Body of pancreas (tissue), 4 donors: ENCODE measurements around the gene RNU5B-1. TPM values are rescaled to one million over a fixed set of nuclear protein-coding genes. Genes with fewer than 3 reads are reported as not detected.

Experiments used
- ATAC-seq: fragments of 150-250 bp; one replicate; pipeline ENCODE4 v1.9.1; 2016
- DNase-seq, 4 donors: peaks; one replicate each; pipeline ENCODE4 v3.0.0-alpha.2; 2019
- H3K27ac ChIP-seq, 4 donors: fragments of 200-600 bp; sonication (generic); 1 replicate in 3 of 4; 2 replicates in 1 of 4; pipeline versions ENCODE4 v1.5.1 to v1.6.1; 2016 to 2019; ENCODE audit warnings: mild to moderate bottlenecking in 1 of 4, mixed read lengths in 1 of 4, moderate library complexity in 1 of 4
- H3K27me3 ChIP-seq, 2 donors: fragments of 200-600 bp; sonication (generic); one replicate each; pipeline ENCODE4 v1.6.0; 2016; ENCODE audit warnings: mild to moderate bottlenecking in 1 of 2
- H3K36me3 ChIP-seq, 2 donors: fragments of 200-600 bp; sonication (generic); replicated peaks in 1 of 2; 2 replicates each; pipeline ENCODE4 v1.5.1; 2016; ENCODE audit warnings: low read depth in 2 of 2; ENCODE audit not compliant: insufficient read depth in 1 of 2
- H3K4me1 ChIP-seq: fragments of 200-600 bp; sonication (generic); one replicate; pipeline ENCODE4 v1.6.0; 2016
- H3K4me3 ChIP-seq, 2 donors: fragments of 200-600 bp; sonication (generic); 1 replicate in 1 of 2; 2 replicates in 1 of 2; pipeline ENCODE4 v1.5.1; 2016 to 2019
- H3K9me3 ChIP-seq, 3 donors: fragments of 200-600 bp; sonication (generic); 1 replicate in 2 of 3; 2 replicates in 1 of 3; pipeline ENCODE4 v1.5.1; 2016
- CTCF ChIP-seq, 7 experiments: fragments of 450-650 bp in 4 of 7; fragments of 200-600 bp in 3 of 7; sonication (generic) in 3 of 7; IDR thresholded peaks; one replicate each; pipeline ENCODE4 v1.5.1; 2016 to 2019; ENCODE audit warnings: antibody characterized with exemption in 7 of 7
- POLR2A ChIP-seq, 3 donors: fragments of 450-650 bp; IDR thresholded peaks; one replicate each; pipeline ENCODE4 v1.6.1; 2016; ENCODE audit warnings: antibody characterized with exemption in 3 of 3, mild to moderate bottlenecking in 2 of 3
- WGBS, 2 donors: methylation state at CpG; one replicate each; pipeline ENCODE4 v1.1.5; 2017; 5-methylcytosine and 5-hydroxymethylcytosine counted together
- intact Hi-C: fragments of 100-400 bp; cut with DNase I; formaldehyde crosslinking; loops from one replicate; pipeline ENCODE4 v1.15.1; 2023
- total RNA-seq, 2 donors: library from RNA; depleted of rRNA; stranded (reverse); fragments of >200 nt; gene quantifications; one replicate each; pipeline ENCODE4 v1.1.0, GENCODE V29; 2016

Gene RNU5B-1
- total RNA-seq, 2 donors from 2014 or later, result not detected

DNA sequence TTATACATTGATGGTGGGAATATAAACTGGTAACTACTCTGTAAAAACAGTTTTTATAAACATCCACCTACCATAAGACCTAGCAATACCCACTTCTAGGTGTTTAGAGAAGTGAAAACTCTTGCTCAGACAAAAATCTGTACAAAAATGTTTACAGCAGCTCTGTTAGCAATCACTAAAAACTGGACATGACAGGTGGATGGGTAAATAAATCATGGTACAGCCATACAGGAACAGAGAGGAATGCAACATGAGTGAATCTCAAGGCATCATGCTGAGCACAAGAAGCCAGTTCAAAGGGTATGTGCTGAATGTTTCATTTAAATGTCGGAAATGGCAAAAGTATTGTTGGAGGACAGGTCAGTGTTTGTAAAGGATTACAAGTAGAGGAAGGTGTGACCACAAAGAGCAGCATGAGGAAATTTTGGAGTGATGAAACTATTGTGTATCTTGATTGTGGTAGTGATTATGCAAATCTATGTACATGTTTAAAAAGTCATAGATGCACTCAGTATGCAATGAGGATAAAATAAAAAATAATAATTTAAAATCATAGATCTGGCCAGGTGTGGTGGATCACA, 11.4 kb upstream of the RNU5B-1 start:
- H3K4me1 ChIP-seq, result peaks cover 25% of the 10 kb centered on the region
- intact Hi-C loops, result no loop called here
- ATAC-seq, result no peak
- H3K27ac ChIP-seq, result no peak overlapping the region
- WGBS, 2 donors, result 81 to 90% methylated on average over 1 of the region's 1 CpG
- TF ChIP-seq CTCF (IDR thresholded peaks at IDR 0.05) (no peak), POLR2A (IDR thresholded peaks at IDR 0.05) (no peak)
- DNase-seq, result no peak
- H3K4me3 ChIP-seq, result no peak overlapping the region
- H3K27me3 ChIP-seq, result no peaks in the 10 kb centered on the region
- no peaks in the 10 kb centered on the region for H3K36me3 ChIP-seq
- no peaks in the 10 kb centered on the region for H3K9me3 ChIP-seq

GRCh38 chr15:65298731-65299130, 5.7 kb upstream of the RNU5B-1 start:
- TF ChIP-seq CTCF (IDR thresholded peaks at IDR 0.05) (no peak), POLR2A (IDR thresholded peaks at IDR 0.05) (no peak)
- Histone ChIP-seq H3K4me3 (no peak overlapping the region), H3K36me3 (no peaks in the 10 kb centered on the region), H3K27me3 (no peaks in the 10 kb centered on the region), H3K27ac (no peak overlapping the region), H3K9me3 (no peaks in the 10 kb centered on the region), H3K4me1 (peaks cover 41% of the 10 kb centered on the region)
- WGBS, 2 donors, result 74% methylated on average over 11 of the region's 11 CpGs
- DNase-seq (no peak), ATAC-seq (no peak)
- intact Hi-C loops, result no loop called here

DNA sequence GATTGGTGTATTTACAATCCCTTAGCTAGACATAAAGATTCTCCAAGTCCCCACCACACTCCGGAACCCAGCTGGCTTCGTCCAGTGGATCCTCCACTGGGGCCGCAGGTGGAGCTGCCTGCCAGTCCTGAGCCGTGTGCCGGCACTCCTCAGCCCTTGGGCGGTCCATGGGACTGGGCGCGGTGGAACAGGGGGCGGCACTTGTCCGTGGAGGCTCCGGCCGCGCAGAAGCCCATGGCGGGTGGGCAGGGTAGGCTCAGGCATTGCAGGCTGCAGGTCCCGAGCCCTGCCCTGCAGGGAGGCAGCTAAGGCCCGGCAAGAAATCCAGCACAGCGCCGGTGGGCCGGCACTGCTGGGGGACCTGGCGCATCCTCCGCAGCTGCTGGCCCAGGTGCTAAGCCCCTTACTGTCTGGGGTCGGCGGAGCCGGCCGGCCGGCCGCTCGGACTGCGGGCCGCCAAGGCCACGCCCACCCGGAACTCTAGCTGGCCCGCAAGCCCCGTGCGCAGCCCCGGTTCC, 3.5 kb upstream of the RNU5B-1 start:
- no peak for ATAC-seq
- no peak overlapping the region for H3K27ac ChIP-seq
- intact Hi-C loops, result no loop called here
- WGBS, 2 donors, result 88 to 93% methylated on average over 3 to 10 of the region's 36 CpGs
- H3K36me3 ChIP-seq, result no peaks in the 10 kb centered on the region
- no peak overlapping the region for H3K4me3 ChIP-seq
- DNase-seq, result no peak
- H3K9me3 ChIP-seq, result no peaks in the 10 kb centered on the region
- TF ChIP-seq POLR2A (IDR thresholded peaks at IDR 0.05) (no peak), CTCF (IDR thresholded peaks at IDR 0.05) (no peak)
- H3K27me3 ChIP-seq, result no peaks in the 10 kb centered on the region
- H3K4me1 ChIP-seq, result peaks cover 44% of the 10 kb centered on the region

DNA sequence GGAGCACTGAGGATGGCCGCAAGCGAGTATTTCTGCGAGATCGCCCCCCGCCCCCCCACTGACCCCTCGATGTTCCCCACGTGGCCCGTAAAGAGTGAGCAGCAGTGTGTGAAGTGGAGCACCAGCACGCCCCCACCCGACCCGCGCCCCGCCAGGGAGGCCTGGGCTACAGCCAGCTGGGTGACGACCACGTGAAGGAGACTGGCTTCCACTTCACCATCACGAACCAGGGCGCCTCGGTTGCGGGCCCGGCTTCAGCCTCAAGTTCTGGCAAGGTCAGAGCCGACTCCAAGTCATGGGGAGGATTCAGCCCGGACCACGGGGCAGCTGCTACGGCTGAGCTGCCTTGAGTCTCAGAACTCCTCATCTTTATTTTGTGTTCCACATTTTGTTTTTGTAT, 2.4 kb upstream of the RNU5B-1 start:
- no peak for ATAC-seq
- WGBS, 2 donors, result 77% methylated on average over 16 to 24 of the region's 24 CpGs
- intact Hi-C loops, result no loop called here

More for the DNA sequence above, 2.4 kb upstream of the RNU5B-1 start:
- Histone ChIP-seq H3K27ac (no peak overlapping the region), H3K4me1 (peaks cover 34% of the 10 kb centered on the region), H3K36me3 (no peaks in the 10 kb centered on the region), H3K4me3 (no peak overlapping the region), H3K9me3 (no peaks in the 10 kb centered on the region), H3K27me3 (no peaks in the 10 kb centered on the region)
- no peak for DNase-seq
- TF ChIP-seq POLR2A (IDR thresholded peaks at IDR 0.05) (no peak), CTCF (IDR thresholded peaks at IDR 0.05) (no peak)
